ENCODE data around the gene MEIS2.

DNA sequence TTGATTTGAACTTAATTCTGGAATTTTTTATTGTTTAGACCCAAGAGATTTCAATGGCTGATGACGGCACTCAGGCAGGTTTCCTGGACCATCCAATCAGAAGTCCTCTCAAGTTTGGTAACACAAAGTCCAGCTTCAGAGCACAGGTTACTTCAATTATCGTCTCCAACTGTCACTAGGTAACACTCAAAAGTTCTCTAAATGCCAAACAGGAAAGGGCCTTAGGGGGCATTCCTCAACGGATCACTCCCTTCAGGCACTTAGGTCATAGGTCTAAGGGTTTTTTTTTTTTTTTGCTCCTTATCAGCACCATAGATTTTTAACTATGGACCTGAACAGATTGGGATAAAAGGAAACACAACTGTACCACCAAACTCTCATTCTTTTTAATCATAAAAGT is 85.8 kb downstream of the MEIS2 start:
- TF ChIP-seq, protein P1, sequence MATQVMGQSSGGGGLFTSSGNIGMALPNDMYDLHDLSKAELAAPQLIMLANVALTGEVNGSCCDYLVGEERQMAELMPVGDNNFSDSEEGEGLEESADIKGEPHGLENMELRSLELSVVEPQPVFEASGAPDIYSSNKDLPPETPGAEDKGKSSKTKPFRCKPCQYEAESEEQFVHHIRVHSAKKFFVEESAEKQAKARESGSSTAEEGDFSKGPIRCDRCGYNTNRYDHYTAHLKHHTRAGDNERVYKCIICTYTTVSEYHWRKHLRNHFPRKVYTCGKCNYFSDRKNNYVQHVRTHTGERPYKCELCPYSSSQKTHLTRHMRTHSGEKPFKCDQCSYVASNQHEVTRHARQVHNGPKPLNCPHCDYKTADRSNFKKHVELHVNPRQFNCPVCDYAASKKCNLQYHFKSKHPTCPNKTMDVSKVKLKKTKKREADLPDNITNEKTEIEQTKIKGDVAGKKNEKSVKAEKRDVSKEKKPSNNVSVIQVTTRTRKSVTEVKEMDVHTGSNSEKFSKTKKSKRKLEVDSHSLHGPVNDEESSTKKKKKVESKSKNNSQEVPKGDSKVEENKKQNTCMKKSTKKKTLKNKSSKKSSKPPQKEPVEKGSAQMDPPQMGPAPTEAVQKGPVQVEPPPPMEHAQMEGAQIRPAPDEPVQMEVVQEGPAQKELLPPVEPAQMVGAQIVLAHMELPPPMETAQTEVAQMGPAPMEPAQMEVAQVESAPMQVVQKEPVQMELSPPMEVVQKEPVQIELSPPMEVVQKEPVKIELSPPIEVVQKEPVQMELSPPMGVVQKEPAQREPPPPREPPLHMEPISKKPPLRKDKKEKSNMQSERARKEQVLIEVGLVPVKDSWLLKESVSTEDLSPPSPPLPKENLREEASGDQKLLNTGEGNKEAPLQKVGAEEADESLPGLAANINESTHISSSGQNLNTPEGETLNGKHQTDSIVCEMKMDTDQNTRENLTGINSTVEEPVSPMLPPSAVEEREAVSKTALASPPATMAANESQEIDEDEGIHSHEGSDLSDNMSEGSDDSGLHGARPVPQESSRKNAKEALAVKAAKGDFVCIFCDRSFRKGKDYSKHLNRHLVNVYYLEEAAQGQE (IDR thresholded peaks at IDR 0.05; ENCODE audit: unreplicated experiment), result no peak
- TF ChIP-seq, protein P2, sequence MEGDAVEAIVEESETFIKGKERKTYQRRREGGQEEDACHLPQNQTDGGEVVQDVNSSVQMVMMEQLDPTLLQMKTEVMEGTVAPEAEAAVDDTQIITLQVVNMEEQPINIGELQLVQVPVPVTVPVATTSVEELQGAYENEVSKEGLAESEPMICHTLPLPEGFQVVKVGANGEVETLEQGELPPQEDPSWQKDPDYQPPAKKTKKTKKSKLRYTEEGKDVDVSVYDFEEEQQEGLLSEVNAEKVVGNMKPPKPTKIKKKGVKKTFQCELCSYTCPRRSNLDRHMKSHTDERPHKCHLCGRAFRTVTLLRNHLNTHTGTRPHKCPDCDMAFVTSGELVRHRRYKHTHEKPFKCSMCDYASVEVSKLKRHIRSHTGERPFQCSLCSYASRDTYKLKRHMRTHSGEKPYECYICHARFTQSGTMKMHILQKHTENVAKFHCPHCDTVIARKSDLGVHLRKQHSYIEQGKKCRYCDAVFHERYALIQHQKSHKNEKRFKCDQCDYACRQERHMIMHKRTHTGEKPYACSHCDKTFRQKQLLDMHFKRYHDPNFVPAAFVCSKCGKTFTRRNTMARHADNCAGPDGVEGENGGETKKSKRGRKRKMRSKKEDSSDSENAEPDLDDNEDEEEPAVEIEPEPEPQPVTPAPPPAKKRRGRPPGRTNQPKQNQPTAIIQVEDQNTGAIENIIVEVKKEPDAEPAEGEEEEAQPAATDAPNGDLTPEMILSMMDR (conservative IDR thresholded peaks at IDR 0.05; ENCODE audit: low read depth in 2 of 2), result no peak
- TF ChIP-seq POLR2AphosphoS5 (IDR thresholded peaks at IDR 0.05; ENCODE audit: low read depth) (no peak), EZH2 (IDR thresholded peaks at IDR 0.05; ENCODE audit: low read depth, unreplicated experiment) (no peak), JUNB (IDR thresholded peaks at IDR 0.05; ENCODE audit: unreplicated experiment) (no peak), EZH2phosphoT487 (IDR thresholded peaks at IDR 0.05; ENCODE audit: unreplicated experiment) (no peak)
- TF ChIP-seq, protein P3, sequence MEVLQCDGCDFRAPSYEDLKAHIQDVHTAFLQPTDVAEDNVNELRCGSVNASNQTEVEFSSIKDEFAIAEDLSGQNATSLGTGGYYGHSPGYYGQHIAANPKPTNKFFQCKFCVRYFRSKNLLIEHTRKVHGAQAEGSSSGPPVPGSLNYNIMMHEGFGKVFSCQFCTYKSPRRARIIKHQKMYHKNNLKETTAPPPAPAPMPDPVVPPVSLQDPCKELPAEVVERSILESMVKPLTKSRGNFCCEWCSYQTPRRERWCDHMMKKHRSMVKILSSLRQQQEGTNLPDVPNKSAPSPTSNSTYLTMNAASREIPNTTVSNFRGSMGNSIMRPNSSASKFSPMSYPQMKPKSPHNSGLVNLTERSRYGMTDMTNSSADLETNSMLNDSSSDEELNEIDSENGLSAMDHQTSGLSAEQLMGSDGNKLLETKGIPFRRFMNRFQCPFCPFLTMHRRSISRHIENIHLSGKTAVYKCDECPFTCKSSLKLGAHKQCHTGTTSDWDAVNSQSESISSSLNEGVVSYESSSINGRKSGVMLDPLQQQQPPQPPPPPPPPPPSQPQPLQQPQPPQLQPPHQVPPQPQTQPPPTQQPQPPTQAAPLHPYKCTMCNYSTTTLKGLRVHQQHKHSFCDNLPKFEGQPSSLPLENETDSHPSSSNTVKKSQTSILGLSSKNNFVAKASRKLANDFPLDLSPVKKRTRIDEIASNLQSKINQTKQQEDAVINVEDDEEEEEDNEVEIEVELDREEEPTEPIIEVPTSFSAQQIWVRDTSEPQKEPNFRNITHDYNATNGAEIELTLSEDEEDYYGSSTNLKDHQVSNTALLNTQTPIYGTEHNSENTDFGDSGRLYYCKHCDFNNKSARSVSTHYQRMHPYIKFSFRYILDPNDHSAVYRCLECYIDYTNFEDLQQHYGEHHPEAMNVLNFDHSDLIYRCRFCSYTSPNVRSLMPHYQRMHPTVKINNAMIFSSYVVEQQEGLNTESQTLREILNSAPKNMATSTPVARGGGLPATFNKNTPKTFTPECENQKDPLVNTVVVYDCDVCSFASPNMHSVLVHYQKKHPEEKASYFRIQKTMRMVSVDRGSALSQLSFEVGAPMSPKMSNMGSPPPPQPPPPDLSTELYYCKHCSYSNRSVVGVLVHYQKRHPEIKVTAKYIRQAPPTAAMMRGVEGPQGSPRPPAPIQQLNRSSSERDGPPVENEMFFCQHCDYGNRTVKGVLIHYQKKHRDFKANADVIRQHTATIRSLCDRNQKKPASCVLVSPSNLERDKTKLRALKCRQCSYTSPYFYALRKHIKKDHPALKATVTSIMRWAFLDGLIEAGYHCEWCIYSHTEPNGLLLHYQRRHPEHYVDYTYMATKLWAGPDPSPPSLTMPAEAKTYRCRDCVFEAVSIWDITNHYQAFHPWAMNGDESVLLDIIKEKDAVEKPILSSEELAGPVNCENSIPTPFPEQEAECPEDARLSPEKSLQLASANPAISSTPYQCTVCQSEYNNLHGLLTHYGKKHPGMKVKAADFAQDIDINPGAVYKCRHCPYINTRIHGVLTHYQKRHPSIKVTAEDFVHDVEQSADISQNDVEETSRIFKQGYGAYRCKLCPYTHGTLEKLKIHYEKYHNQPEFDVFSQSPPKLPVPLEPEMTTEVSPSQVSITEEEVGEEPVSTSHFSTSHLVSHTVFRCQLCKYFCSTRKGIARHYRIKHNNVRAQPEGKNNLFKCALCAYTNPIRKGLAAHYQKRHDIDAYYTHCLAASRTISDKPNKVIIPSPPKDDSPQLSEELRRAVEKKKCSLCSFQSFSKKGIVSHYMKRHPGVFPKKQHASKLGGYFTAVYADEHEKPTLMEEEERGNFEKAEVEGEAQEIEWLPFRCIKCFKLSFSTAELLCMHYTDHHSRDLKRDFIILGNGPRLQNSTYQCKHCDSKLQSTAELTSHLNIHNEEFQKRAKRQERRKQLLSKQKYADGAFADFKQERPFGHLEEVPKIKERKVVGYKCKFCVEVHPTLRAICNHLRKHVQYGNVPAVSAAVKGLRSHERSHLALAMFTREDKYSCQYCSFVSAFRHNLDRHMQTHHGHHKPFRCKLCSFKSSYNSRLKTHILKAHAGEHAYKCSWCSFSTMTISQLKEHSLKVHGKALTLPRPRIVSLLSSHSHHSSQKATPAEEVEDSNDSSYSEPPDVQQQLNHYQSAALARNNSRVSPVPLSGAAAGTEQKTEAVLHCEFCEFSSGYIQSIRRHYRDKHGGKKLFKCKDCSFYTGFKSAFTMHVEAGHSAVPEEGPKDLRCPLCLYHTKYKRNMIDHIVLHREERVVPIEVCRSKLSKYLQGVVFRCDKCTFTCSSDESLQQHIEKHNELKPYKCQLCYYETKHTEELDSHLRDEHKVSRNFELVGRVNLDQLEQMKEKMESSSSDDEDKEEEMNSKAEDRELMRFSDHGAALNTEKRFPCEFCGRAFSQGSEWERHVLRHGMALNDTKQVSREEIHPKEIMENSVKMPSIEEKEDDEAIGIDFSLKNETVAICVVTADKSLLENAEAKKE (CRISPR knock-in tag; IDR thresholded peaks at IDR 0.05), result no peak
- TF ChIP-seq, protein P4, sequence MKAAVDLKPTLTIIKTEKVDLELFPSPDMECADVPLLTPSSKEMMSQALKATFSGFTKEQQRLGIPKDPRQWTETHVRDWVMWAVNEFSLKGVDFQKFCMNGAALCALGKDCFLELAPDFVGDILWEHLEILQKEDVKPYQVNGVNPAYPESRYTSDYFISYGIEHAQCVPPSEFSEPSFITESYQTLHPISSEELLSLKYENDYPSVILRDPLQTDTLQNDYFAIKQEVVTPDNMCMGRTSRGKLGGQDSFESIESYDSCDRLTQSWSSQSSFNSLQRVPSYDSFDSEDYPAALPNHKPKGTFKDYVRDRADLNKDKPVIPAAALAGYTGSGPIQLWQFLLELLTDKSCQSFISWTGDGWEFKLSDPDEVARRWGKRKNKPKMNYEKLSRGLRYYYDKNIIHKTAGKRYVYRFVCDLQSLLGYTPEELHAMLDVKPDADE (IDR thresholded peaks at IDR 0.05), result no peak
